Stomach (tissue), 9 donors: ENCODE results near the gene TMEM207. TPM values are rescaled to one million over a fixed set of nuclear protein-coding genes. Genes with fewer than 3 reads are reported as not detected.
A peak's percentile ranks its signal among the peaks of the same experiment; 100 is the strongest.

Experiments
- DNase-seq, 2 donors: peaks; one replicate each; pipeline versions ENCODE4 v3.0.0 to v3.0.0-alpha.2; 2013 to 2019
- H3K27ac ChIP-seq, 5 donors: fragments of 200-600 bp in 4 of 5; sonication (generic) in 4 of 5; one replicate each; pipeline ENCODE4 v1.5.1; 2013 to 2019; ENCODE audit warnings: mild to moderate bottlenecking in 1 of 5, moderate library complexity in 1 of 5
- H3K27me3 ChIP-seq, 3 donors: fragments of 200-600 bp; sonication (generic); one replicate each; pipeline ENCODE4 v1.5.1; 2017 to 2019; ENCODE audit warnings: mixed run types in 1 of 3
- H3K36me3 ChIP-seq, 4 donors: fragments of 200-600 bp; sonication (generic); 1 replicate in 3 of 4; 2 replicates in 1 of 4; pipeline ENCODE4 v1.5.1; 2016 to 2019
- H3K4me1 ChIP-seq, 4 donors: fragments of 200-600 bp; sonication (generic); one replicate each; pipeline ENCODE4 v1.5.1; 2016 to 2019
- H3K4me3 ChIP-seq, 4 donors: fragments of 200-600 bp; sonication (generic) in 3 of 4; one replicate each; pipeline ENCODE4 v1.5.1; 2016 to 2019; ENCODE audit warnings: mild to moderate bottlenecking in 1 of 4
- H3K9me3 ChIP-seq, 4 donors: fragments of 200-600 bp; sonication (generic); one replicate each; pipeline ENCODE4 v1.5.1; 2016 to 2019
- CTCF ChIP-seq, 7 experiments: fragments of 450-650 bp in 4 of 7; fragments of 200-600 bp in 3 of 7; sonication (generic) in 3 of 7; IDR thresholded peaks; one replicate each; pipeline ENCODE4 v1.5.1; 2016 to 2019; ENCODE audit warnings: antibody characterized with exemption in 7 of 7, control low read depth in 2 of 7, mild to moderate bottlenecking in 1 of 7
- EP300 ChIP-seq: sonication (generic); formaldehyde crosslinking; IDR thresholded peaks from one replicate; pipeline ENCODE4 v1.6.1; 2017; ENCODE audit warnings: antibody characterized with exemption
- POLR2A ChIP-seq, 4 donors: fragments of 450-650 bp; IDR thresholded peaks; one replicate each; pipeline ENCODE4 v1.6.1; 2016; ENCODE audit warnings: antibody characterized with exemption in 4 of 4, control low read depth in 2 of 4, mild to moderate bottlenecking in 1 of 4, moderate library complexity in 1 of 4
- POLR2AphosphoS5 ChIP-seq, 3 donors: sonication (generic); formaldehyde crosslinking; IDR thresholded peaks; one replicate each; pipeline ENCODE4 v1.6.1; 2016; ENCODE audit warnings: antibody characterized with exemption in 3 of 3
- WGBS, 5 donors: extraction: QIAGEN DNeasy Blood & Tissue Kit in 3 of 5; methylation state at CpG; one replicate each; pipeline versions ENCODE4 v1.1.5 to v1.1.7; 2013 to 2018; 5-methylcytosine and 5-hydroxymethylcytosine counted together
- intact Hi-C: fragments of 100-400 bp; cut with DNase I; formaldehyde crosslinking; loops from one replicate; pipeline ENCODE4 v1.15.1; 2023; ENCODE audit warnings: low total_unique reads
- polyA plus RNA-seq, 3 donors: library from polyadenylated mRNA; stranded (reverse); fragments of 200-250 nt; gene quantifications; one replicate each; pipeline ENCODE4 v1.2.3, GENCODE V29; 2013
- total RNA-seq, 5 donors: library from RNA; depleted of rRNA; stranded (reverse); fragments of >200 nt; gene quantifications; one replicate each; pipeline versions ENCODE4 v1.1.0 to v1.2.3, GENCODE V29; 2014 to 2016
- donor health status: healthy with polysubstance abuse.
- donor health status: Bipolar disorder and iron deficiency.
- donor health status: healthy.

Gene TMEM207
- total and polyA plus RNA-seq, 8 donors: not detected

- H3K27ac ChIP-seq: no peak overlapping the region
- no peaks in the 10 kb centered on the region for H3K9me3 ChIP-seq
- TF ChIP-seq CTCF (IDR thresholded peaks at IDR 0.05) (no peak), POLR2AphosphoS5 (IDR thresholded peaks at IDR 0.05) (no peak), EP300 (no peak), POLR2A (IDR thresholded peaks at IDR 0.05) (no peak)
- peaks cover 0 to 4% (median 0%) of the 10 kb centered on the region in 4 donors for H3K4me1 ChIP-seq
- no peak overlapping the region for H3K4me3 ChIP-seq
- no peaks in the 10 kb centered on the region for H3K27me3 ChIP-seq
- H3K36me3 ChIP-seq: no peaks in the 10 kb centered on the region
- DNase-seq: no peak
- intact Hi-C loops: no loop called here
- WGBS, 5 donors: 65 to 84% (median 80%) methylated on average over 6 of the region's 6 CpGs
These were observed 22.7 kb downstream of the TMEM207 start for GRCh38 chr3:190426806-190427507.

GRCh38 chr3:190425833-190426232 is 23.9 kb downstream of the TMEM207 start:
- H3K36me3 ChIP-seq: no peaks in the 10 kb centered on the region
- no peaks in the 10 kb centered on the region for H3K27me3 ChIP-seq
- no peak for TF ChIP-seq POLR2AphosphoS5 (IDR thresholded peaks at IDR 0.05)
- TF ChIP-seq POLR2A (IDR thresholded peaks at IDR 0.05): no peak
- TF ChIP-seq EP300: no peak
- no peak for TF ChIP-seq CTCF (IDR thresholded peaks at IDR 0.05)
- WGBS, 5 donors: 88 to 94% (median 91%) methylated on average over 1 of the region's 1 CpG
- no peaks in the 10 kb centered on the region for H3K9me3 ChIP-seq
- no peak overlapping the region for H3K4me3 ChIP-seq
- H3K27ac ChIP-seq: no peak overlapping the region
- intact Hi-C loops: no loop called here
- DNase-seq: no peak
- H3K4me1 ChIP-seq: peaks cover 0 to 4% (median 0%) of the 10 kb centered on the region in 4 donors

GRCh38 chr3:190424478-190425439 is 24.9 kb downstream of the TMEM207 start:
- peak; percentile 33 to 81 for DNase-seq
- Histone ChIP-seq H3K4me1 (peaks cover 0 to 4% (median 0%) of the 10 kb centered on the region in 4 donors), H3K4me3 (no peak overlapping the region), H3K36me3 (no peaks in the 10 kb centered on the region), H3K27me3 (no peaks in the 10 kb centered on the region), H3K27ac (no peak overlapping the region), H3K9me3 (no peaks in the 10 kb centered on the region)
- TF ChIP-seq CTCF (IDR thresholded peaks at IDR 0.05): peak in 5 of 7 experiments; percentile 27 to 67 (median 58)
- TF ChIP-seq POLR2A (IDR thresholded peaks at IDR 0.05): no peak
- WGBS, 5 donors: 18 to 32% (median 23%) methylated on average over 16 of the region's 16 CpGs
- intact Hi-C loops: no loop called here

- Histone ChIP-seq H3K4me3 (no peak overlapping the region), H3K9me3 (no peaks in the 10 kb centered on the region), H3K27me3 (no peaks in the 10 kb centered on the region), H3K36me3 (no peaks in the 10 kb centered on the region), H3K4me1 (peaks cover 0 to 4% (median 0%) of the 10 kb centered on the region in 4 donors), H3K27ac (no peak overlapping the region)
- intact Hi-C loops: no loop called here
- WGBS, 5 donors: 54 to 63% (median 61%) methylated on average over 2 of the region's 2 CpGs
- TF ChIP-seq EP300 (no peak), POLR2AphosphoS5 (IDR thresholded peaks at IDR 0.05) (no peak), CTCF (IDR thresholded peaks at IDR 0.05) (no peak), POLR2A (IDR thresholded peaks at IDR 0.05) (no peak)
- no peak for DNase-seq
These were observed 25.6 kb downstream of the TMEM207 start for GRCh38 chr3:190424108-190424477.
